LNCAP (cell line): ENCODE results near the gene ARHGAP35.

Source experiments
- TF ChIP-seq, protein P1 (sequence below): fragments of 450-650 bp; IDR thresholded peaks from 2 replicates; pipeline ENCODE4 v1.5.1; 2017; ENCODE audit warnings: mild to moderate bottlenecking

ARHGAP35 gene

DNA sequence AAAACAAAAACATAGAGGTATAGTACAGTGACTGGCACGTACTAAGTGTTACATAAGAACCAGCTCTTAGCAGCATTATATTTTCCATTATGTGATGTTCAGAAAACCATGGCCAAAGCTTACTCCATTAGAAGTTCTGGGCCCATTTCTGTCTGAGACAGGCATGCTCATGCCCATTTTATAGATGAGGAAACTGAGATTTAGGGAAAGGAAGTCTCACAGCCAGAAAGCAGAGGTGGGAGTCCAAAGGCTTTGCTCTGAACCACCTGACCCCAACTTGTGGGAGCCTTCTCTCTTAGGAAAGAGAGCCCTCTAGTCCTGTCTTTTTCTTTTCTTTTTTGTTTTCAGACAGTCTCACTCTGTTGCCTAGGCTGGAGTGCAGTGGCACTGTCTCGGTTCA, 12.4 kb upstream of the ARHGAP35 start:
- TF ChIP-seq, protein P1, sequence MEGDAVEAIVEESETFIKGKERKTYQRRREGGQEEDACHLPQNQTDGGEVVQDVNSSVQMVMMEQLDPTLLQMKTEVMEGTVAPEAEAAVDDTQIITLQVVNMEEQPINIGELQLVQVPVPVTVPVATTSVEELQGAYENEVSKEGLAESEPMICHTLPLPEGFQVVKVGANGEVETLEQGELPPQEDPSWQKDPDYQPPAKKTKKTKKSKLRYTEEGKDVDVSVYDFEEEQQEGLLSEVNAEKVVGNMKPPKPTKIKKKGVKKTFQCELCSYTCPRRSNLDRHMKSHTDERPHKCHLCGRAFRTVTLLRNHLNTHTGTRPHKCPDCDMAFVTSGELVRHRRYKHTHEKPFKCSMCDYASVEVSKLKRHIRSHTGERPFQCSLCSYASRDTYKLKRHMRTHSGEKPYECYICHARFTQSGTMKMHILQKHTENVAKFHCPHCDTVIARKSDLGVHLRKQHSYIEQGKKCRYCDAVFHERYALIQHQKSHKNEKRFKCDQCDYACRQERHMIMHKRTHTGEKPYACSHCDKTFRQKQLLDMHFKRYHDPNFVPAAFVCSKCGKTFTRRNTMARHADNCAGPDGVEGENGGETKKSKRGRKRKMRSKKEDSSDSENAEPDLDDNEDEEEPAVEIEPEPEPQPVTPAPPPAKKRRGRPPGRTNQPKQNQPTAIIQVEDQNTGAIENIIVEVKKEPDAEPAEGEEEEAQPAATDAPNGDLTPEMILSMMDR, result no peak

DNA sequence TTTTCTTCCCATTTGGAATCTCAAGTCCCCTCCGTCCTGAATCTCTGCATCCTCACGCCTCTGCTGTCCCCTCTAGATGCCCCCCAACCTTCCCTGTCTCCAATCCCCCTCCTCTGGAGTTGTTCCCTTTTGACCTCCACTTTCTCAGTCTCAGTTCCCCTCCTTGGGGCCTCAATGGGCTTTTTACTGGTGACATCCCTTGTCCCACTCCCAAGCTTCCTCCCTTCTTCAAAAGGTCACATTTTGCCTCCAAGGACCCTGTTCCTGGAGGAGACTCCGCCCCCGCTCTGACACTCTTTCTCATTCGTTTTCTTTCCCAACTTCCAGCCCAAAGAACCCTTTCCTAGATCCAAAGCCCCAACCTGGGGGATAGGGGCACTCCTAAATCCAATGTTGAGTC, 11.2 kb upstream of the ARHGAP35 start:
- TF ChIP-seq, protein P1, result no peak

GRCh38 chr19:46850228-46851203, 10.3 kb upstream of the ARHGAP35 start, which contains the start of gene AP2S1:
Gene AP2S1, minus strand, starts transcription at chr19:46850846. Its CDS starts 80 bp downstream, at chr19:46850766.
- TF ChIP-seq, protein P1, result no peak

DNA sequence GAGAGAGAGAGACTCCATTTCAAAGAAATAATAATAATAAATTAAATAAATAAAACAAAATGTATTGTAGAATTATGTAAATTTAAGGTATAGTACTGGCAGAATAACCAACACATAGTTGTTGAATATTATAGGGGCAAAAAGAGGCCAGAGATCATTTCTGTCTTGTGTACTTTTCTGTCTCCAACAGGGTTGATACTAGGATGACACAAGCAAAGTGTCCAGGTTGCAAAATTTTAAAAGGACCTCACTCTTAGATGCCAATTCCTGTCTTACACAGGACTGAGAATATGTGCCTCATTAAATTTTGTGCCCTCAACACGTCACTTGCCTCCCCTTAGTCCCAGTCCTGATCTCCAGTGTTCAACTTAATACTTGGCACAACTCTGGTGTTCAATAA, 8.0 kb upstream of the ARHGAP35 start:
- TF ChIP-seq, protein P1, result no peak

GRCh38 chr19:46856062-46857022, 4.5 kb upstream of the ARHGAP35 start:
- TF ChIP-seq, protein P1, result no peak

DNA sequence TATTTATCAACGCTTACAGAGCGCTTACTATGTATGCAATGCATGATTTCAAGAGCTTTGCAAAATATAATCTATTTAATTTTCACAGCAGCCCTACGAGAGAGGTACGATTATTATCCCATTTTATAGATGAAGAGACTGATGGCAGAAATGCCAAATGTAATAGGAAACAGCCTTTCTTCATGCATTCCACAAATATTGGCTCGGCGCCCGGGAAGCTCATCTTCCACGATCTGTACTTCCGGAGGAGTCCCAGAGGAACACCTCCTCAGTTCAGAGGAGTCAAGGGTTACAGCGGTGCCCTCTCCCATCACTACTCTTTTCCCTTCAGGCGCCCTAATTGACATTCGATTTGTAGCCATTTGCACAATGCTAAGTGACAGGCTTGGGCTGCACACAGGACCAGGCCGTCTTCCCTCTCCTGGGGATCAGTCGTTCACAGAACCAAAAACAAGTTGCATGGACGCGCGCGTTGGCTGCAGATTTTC, 1.1 kb upstream of the ARHGAP35 start:
- TF ChIP-seq, protein P1, result no peak
